Measurements from ENCODE around the gene PAPLN.

The PAPLN gene

DNA sequence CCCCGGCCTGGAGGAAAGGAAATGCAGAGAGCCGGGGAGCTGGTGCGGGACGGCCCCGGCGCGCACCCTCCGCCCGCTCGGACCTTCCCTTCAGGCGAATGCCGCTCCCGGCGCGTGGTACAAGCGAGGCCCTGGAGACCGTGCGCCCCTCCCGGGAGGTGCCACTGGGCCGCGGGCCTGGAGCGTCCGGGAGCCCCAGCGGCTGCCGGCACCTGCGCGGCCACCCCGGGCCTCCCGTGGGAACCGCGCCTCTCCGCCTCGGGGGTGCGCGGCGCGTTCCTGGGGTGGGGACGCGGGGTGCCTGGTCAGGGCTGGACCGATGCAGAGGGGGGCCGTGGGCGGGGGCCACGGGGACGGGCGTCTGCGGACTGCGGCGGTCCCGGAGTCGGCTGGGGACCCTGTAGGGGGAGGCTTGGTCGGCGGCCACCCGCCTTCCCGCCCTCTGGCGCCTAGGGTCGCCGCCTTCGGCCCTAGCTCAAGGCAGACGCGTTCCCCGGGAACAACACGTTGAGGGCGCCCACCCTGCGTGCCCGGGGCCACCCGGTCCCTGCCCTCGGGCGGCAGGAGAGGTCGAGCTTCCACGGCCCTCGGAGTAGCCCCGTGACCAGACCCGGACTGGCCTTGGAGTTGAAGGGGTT, 599 bp downstream of the PAPLN start:
- TF ChIP-seq CSDC2 (CRISPR knock-in tag; IDR thresholded peaks at IDR 0.05) (no peak), ZC3H10 (CRISPR knock-in tag; IDR thresholded peaks at IDR 0.05) (no peak), TOX (CRISPR knock-in tag; IDR thresholded peaks at IDR 0.05; ENCODE audit: borderline replicate concordance) (no peak), SNAI2 (CRISPR knock-in tag; IDR thresholded peaks at IDR 0.05) (no peak), ZNF565 (CRISPR knock-in tag; conservative IDR thresholded peaks at IDR 0.05; ENCODE audit: low read depth) (no peak)
- peak; percentile 42 for ATAC-seq

- no peak for TF ChIP-seq CSDC2 (CRISPR knock-in tag; IDR thresholded peaks at IDR 0.05)
- TF ChIP-seq, protein P1, sequence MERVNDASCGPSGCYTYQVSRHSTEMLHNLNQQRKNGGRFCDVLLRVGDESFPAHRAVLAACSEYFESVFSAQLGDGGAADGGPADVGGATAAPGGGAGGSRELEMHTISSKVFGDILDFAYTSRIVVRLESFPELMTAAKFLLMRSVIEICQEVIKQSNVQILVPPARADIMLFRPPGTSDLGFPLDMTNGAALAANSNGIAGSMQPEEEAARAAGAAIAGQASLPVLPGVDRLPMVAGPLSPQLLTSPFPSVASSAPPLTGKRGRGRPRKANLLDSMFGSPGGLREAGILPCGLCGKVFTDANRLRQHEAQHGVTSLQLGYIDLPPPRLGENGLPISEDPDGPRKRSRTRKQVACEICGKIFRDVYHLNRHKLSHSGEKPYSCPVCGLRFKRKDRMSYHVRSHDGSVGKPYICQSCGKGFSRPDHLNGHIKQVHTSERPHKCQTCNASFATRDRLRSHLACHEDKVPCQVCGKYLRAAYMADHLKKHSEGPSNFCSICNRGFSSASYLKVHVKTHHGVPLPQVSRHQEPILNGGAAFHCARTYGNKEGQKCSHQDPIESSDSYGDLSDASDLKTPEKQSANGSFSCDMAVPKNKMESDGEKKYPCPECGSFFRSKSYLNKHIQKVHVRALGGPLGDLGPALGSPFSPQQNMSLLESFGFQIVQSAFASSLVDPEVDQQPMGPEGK (CRISPR knock-in tag; IDR thresholded peaks at IDR 0.05; ENCODE audit: borderline replicate concordance) = no peak
- no peak for TF ChIP-seq ZNF8 (CRISPR knock-in tag; IDR thresholded peaks at IDR 0.05)
- peak; percentile 68 for ATAC-seq
Measured at GRCh38 chr14:73238424-73238852, 1.1 kb downstream of the PAPLN start.

- TF ChIP-seq CSRNP3 (CRISPR knock-in tag; IDR thresholded peaks at IDR 0.05) (no peak), PPARA (CRISPR knock-in tag; IDR thresholded peaks at IDR 0.05; ENCODE audit: borderline replicate concordance) (no peak), ISL1 (CRISPR knock-in tag; IDR thresholded peaks at IDR 0.05) (no peak), ZNF8 (CRISPR knock-in tag; IDR thresholded peaks at IDR 0.05) (no peak), RARB (CRISPR knock-in tag; IDR thresholded peaks at IDR 0.05) (no peak), ZFP30 (CRISPR knock-in tag; IDR thresholded peaks at IDR 0.05) (no peak), CSDC2 (CRISPR knock-in tag; IDR thresholded peaks at IDR 0.05) (no peak), TCF4 (CRISPR knock-in tag; IDR thresholded peaks at IDR 0.05; ENCODE audit: borderline replicate concordance) (no peak), CREB5 (CRISPR knock-in tag; IDR thresholded peaks at IDR 0.05; ENCODE audit: low read depth) (no peak), BACH2 (CRISPR knock-in tag; IDR thresholded peaks at IDR 0.05; ENCODE audit: borderline replicate concordance) (no peak), ZNF70 (CRISPR knock-in tag; IDR thresholded peaks at IDR 0.05) (no peak)
- TF ChIP-seq, protein P2, sequence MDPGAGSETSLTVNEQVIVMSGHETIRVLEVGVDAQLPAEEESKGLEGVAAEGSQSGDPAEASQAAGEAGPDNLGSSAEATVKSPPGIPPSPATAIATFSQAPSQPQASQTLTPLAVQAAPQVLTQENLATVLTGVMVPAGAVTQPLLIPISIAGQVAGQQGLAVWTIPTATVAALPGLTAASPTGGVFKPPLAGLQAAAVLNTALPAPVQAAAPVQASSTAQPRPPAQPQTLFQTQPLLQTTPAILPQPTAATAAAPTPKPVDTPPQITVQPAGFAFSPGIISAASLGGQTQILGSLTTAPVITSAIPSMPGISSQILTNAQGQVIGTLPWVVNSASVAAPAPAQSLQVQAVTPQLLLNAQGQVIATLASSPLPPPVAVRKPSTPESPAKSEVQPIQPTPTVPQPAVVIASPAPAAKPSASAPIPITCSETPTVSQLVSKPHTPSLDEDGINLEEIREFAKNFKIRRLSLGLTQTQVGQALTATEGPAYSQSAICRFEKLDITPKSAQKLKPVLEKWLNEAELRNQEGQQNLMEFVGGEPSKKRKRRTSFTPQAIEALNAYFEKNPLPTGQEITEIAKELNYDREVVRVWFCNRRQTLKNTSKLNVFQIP (CRISPR knock-in tag; IDR thresholded peaks at IDR 0.05; ENCODE audit: borderline replicate concordance, low read depth) = no peak
- peak; percentile 48 for ATAC-seq
Measured at GRCh38 chr14:73238941-73239340, 1.6 kb downstream of the PAPLN start.

- TF ChIP-seq ZNF565 (CRISPR knock-in tag; conservative IDR thresholded peaks at IDR 0.05; ENCODE audit: low read depth) = no peak
- TF ChIP-seq, protein P2 (CRISPR knock-in tag; IDR thresholded peaks at IDR 0.05; ENCODE audit: borderline replicate concordance, low read depth) = no peak
- no peak for TF ChIP-seq ZFP30 (CRISPR knock-in tag; IDR thresholded peaks at IDR 0.05)
- TF ChIP-seq ZFP3 (CRISPR knock-in tag; IDR thresholded peaks at IDR 0.05) = no peak
- TF ChIP-seq CSDC2 (CRISPR knock-in tag; IDR thresholded peaks at IDR 0.05) = no peak
- ATAC-seq = peak; percentile 16; the same call in 2 of the 3 replicates
Measured at GRCh38 chr14:73239393-73240241, 2.3 kb downstream of the PAPLN start.

Data from SK-N-SH treated with all-trans-retinoic acid at 6 μM for 48 hours (cell line).